ENCODE measurements around the gene TBC1D10A. TPM values are rescaled to one million over a fixed set of nuclear protein-coding genes. Genes with fewer than 3 reads are reported as not detected.

TBC1D10A gene
- total RNA-seq, 4 donors from 2014 or later: 27.9 to 72.2 (median 45.7) TPM

DNA sequence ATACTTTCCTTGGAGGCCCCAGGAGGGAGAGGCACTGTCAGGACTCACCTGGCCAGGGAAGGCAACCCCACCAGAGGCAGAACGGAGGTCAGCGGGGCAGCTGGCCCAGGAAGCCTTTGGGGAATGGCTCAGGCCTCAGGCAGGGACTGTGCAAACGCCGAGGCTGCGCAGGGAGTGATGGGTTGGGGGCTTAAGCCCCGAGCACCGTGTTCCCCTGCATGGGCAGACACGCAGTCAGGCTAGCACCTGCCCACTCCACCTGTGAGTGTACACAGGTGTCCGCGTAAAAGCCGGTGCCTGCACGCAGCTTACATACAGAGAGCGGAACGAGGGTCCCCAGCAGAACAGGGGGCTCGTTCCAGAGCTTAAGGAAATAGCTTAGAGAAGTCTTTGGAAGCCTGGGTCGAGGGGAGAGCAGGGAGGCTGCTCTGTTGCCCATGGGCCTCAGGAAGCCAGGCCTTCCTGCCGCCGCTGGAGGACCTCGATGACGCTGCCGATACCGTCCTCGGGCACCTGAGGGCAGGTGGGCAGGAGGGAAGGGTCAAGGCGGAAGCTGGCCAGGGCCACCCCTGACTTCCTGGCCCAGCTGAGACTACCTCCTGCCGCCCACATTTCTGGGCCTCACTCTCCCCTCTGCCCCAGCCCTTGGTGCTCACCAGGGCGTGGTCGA is 41.4 kb downstream of the TBC1D10A start:
- Histone ChIP-seq H3K4me3 (no peak overlapping the region), H3K36me3 (no peaks in the 10 kb centered on the region), H3K4me1 (peaks cover 14 to 27% (median 19%) of the 10 kb centered on the region in 4 donors), H3K27me3 (no peaks in the 10 kb centered on the region), H3K9me3 (no peaks in the 10 kb centered on the region), H3K27ac (no peak overlapping the region)
- DNase-seq: no peak
- WGBS, 2 donors (ENCODE audit: low coverage in 1 of 2): 90% methylated on average over 26 of the region's 27 CpGs; no CpG with 5 or more reads in 1 of the 2 donors
- intact Hi-C loops (cut with DNase I; ENCODE audit: low total_unique reads) (no loop called here), in situ Hi-C loops (cut with MboI; ENCODE audit: low pct_ligation_motif_present in 1 of 4, low pct_unique_long_range_greater_than_20kb in 1 of 4, low sequenced_read_pairs in 3 of 4) (loop anchor here in 2 of 4 donors (10.0 to 25.0 kb wide), 2 partner anchors 99 to 102 kb away; partner anchors contain the start of genes RNF215 (in 2 of the 2) and SEC14L2 (in 1 of the 2))
- no peak for TF ChIP-seq EP300 (IDR thresholded peaks at IDR 0.05; ENCODE audit: low read depth)
- TF ChIP-seq POLR2AphosphoS5 (IDR thresholded peaks at IDR 0.05): no peak
- TF ChIP-seq, protein P1, sequence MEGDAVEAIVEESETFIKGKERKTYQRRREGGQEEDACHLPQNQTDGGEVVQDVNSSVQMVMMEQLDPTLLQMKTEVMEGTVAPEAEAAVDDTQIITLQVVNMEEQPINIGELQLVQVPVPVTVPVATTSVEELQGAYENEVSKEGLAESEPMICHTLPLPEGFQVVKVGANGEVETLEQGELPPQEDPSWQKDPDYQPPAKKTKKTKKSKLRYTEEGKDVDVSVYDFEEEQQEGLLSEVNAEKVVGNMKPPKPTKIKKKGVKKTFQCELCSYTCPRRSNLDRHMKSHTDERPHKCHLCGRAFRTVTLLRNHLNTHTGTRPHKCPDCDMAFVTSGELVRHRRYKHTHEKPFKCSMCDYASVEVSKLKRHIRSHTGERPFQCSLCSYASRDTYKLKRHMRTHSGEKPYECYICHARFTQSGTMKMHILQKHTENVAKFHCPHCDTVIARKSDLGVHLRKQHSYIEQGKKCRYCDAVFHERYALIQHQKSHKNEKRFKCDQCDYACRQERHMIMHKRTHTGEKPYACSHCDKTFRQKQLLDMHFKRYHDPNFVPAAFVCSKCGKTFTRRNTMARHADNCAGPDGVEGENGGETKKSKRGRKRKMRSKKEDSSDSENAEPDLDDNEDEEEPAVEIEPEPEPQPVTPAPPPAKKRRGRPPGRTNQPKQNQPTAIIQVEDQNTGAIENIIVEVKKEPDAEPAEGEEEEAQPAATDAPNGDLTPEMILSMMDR (IDR thresholded peaks at IDR 0.05): no peak
- no peak for TF ChIP-seq POLR2A (IDR thresholded peaks at IDR 0.05)

DNA sequence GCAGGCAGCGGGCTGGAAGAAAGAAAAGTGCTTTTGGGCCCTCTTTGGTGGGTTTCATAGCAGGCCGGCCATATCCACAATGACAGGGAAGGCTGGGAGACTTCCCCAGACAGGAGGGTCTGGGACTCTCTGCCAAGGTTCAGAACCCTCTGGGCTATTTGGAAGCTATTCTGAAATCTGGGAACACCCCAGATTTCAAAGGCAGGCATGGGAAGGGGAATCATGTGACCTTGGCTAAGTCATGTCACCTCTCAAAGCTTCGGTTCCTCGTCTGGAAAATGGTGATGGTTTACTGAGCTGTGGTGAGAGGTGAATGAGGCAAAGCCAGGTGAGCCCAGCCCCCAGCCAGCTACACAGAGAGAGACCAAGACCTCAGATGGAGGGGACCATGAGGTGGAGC is 42.1 kb downstream of the TBC1D10A start:
- Histone ChIP-seq H3K36me3 (no peaks in the 10 kb centered on the region), H3K27me3 (no peaks in the 10 kb centered on the region), H3K4me3 (no peak overlapping the region), H3K9me3 (no peaks in the 10 kb centered on the region), H3K4me1 (peaks cover 9 to 23% (median 13%) of the 10 kb centered on the region in 4 donors), H3K27ac (no peak overlapping the region)
- TF ChIP-seq, protein P1 (IDR thresholded peaks at IDR 0.05): no peak
- no peak for TF ChIP-seq EP300 (IDR thresholded peaks at IDR 0.05; ENCODE audit: low read depth)
- TF ChIP-seq POLR2A (IDR thresholded peaks at IDR 0.05): no peak
- no peak for TF ChIP-seq POLR2AphosphoS5 (IDR thresholded peaks at IDR 0.05)
- 96% methylated on average over 4 of the region's 4 CpGs; no CpG with 5 or more reads in 1 of the 2 donors for WGBS, 2 donors (ENCODE audit: low coverage in 1 of 2)
- no peak for DNase-seq
- intact Hi-C loops (cut with DNase I; ENCODE audit: low total_unique reads): no loop called here
- in situ Hi-C loops (cut with MboI; ENCODE audit: low pct_ligation_motif_present in 1 of 4, low pct_unique_long_range_greater_than_20kb in 1 of 4, low sequenced_read_pairs in 3 of 4): loop anchor here in 2 of 4 donors (10.0 to 25.0 kb wide), 2 partner anchors 100 to 103 kb away; partner anchors contain the start of genes RNF215 (in 2 of the 2) and SEC14L2 (in 1 of the 2)

DNA sequence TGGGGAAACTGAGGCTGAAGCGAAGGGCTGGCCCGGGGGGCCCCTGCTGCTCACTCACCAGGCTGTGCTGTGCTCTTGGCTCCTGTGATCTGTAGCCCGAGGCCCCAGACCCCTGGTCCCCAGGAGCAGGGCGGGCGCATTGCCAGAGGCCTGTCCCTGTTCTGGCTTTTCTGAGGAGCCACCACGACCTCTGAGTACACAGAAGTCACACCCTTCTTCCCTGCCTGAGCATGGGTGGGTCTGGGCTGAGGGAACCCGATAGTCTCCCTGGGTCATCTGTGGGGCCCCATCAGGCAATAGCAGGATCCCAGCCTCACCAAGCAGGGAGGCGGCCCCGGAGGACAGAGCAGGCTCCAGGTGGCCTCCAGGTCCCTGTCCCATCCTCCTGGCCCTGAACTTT is 42.6 kb downstream of the TBC1D10A start:
- Histone ChIP-seq H3K27me3 (no peaks in the 10 kb centered on the region), H3K4me3 (no peak overlapping the region), H3K36me3 (no peaks in the 10 kb centered on the region), H3K4me1 (peaks cover 9 to 24% (median 13%) of the 10 kb centered on the region in 4 donors), H3K27ac (no peak overlapping the region), H3K9me3 (no peaks in the 10 kb centered on the region)
- intact Hi-C loops (cut with DNase I; ENCODE audit: low total_unique reads): no loop called here
- TF ChIP-seq EP300 (IDR thresholded peaks at IDR 0.05; ENCODE audit: low read depth) (no peak), POLR2A (IDR thresholded peaks at IDR 0.05) (no peak)
- DNase-seq: no peak
- 80 to 85% methylated on average over 2 to 8 of the region's 9 CpGs for WGBS, 2 donors (ENCODE audit: low coverage in 1 of 2)
- in situ Hi-C loops (cut with MboI; ENCODE audit: low pct_ligation_motif_present in 1 of 4, low pct_unique_long_range_greater_than_20kb in 1 of 4, low sequenced_read_pairs in 3 of 4): loop anchor here in 2 of 4 donors (10.0 to 25.0 kb wide), 2 partner anchors 101 to 103 kb away; partner anchors contain the start of genes RNF215 (in 2 of the 2) and SEC14L2 (in 1 of the 2)

DNA sequence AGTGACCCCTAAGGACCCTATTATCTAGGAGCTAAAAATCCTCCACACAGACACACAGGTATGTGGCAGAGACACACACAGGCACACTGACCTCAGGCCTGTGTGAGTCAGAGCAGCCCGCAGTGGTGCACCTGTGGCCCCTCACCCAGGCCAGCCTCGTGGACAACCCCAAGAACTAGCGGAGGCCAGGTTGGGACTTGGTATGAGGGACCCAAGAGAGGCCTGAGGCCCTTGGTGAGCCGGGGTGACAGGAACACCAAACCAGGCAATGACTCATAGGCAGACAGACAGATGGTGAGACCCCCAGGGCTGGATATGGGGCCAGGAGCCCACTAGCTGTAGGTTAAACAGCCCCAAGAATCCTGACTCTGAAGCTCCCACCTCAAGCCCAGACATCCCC is 43.4 kb downstream of the TBC1D10A start:
- no peak overlapping the region for H3K27ac ChIP-seq
- peaks cover 6 to 17% (median 11%) of the 10 kb centered on the region in 4 donors for H3K4me1 ChIP-seq
- no peaks in the 10 kb centered on the region for H3K9me3 ChIP-seq
- H3K36me3 ChIP-seq: no peaks in the 10 kb centered on the region
- in situ Hi-C loops (cut with MboI; ENCODE audit: low pct_ligation_motif_present in 1 of 4, low pct_unique_long_range_greater_than_20kb in 1 of 4, low sequenced_read_pairs in 3 of 4) (loop anchor here in 2 of 4 donors (10.0 to 25.0 kb wide), 2 partner anchors 101 to 104 kb away; partner anchors contain the start of genes RNF215 (in 2 of the 2) and SEC14L2 (in 1 of the 2)), intact Hi-C loops (cut with DNase I; ENCODE audit: low total_unique reads) (no loop called here)
- DNase-seq: no peak
- no peaks in the 10 kb centered on the region for H3K27me3 ChIP-seq
- TF ChIP-seq, protein P1 (IDR thresholded peaks at IDR 0.05): no peak
- no peak for TF ChIP-seq POLR2A (IDR thresholded peaks at IDR 0.05)
- no peak for TF ChIP-seq EP300 (IDR thresholded peaks at IDR 0.05; ENCODE audit: low read depth)
- TF ChIP-seq POLR2AphosphoS5 (IDR thresholded peaks at IDR 0.05): no peak
- 79% methylated on average over 4 of the region's 4 CpGs; no CpG with 5 or more reads in 1 of the 2 donors for WGBS, 2 donors (ENCODE audit: low coverage in 1 of 2)
- no peak overlapping the region for H3K4me3 ChIP-seq
